Panc1 (cell line): Measurements from ENCODE around the gene HDGFL2.

ENCODE experiments used
- POLR2AphosphoS5 ChIP-seq: IDR thresholded peaks from 2 replicates; pipeline ENCODE4 v1.6.1; 2012; ENCODE audit warnings: mild to moderate bottlenecking, low read depth, low read length, moderate library complexity
- REST ChIP-seq, 2 experiments: IDR thresholded peaks; 2 replicates each; pipeline ENCODE4 v1.6.1; 2011 to 2012; ENCODE audit warnings: low read depth in 2 of 2, control low read depth in 1 of 2, low read length in 1 of 2, mild to moderate bottlenecking in 1 of 2, moderate library complexity in 1 of 2; ENCODE audit not compliant: insufficient read depth in 1 of 2
- SIN3A ChIP-seq: IDR thresholded peaks from 2 replicates; pipeline ENCODE4 v1.6.1; 2012; ENCODE audit warnings: low read depth, mild to moderate bottlenecking, low read length, moderate library complexity, borderline replicate concordance; ENCODE audit not compliant: insufficient read depth
- TF ChIP-seq, protein P1 (sequence below): fragments of 450-650 bp; IDR thresholded peaks from 2 replicates; pipeline ENCODE4 v1.5.1; 2017; ENCODE audit warnings: mild to moderate bottlenecking

DNA sequence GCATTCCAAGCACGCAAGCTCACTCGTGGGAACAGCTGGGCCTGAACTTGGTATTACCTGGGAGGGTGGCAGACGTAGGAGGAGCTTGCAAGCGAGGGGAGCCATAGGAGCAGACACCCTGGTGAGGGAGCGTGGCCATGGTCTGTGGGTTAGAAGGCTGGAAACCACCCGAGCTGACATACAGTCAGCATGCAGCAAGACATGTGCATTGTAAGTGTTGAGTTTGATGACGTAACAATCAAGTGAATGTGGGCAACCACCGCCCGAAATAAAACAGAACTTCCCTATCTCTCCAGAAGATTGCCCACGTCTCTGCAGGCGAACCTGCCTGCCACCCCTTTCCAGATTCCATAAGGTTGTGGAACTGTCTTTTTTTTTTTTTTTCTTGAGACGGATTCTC, 41.3 kb upstream of the HDGFL2 start:
- TF ChIP-seq, protein P1, sequence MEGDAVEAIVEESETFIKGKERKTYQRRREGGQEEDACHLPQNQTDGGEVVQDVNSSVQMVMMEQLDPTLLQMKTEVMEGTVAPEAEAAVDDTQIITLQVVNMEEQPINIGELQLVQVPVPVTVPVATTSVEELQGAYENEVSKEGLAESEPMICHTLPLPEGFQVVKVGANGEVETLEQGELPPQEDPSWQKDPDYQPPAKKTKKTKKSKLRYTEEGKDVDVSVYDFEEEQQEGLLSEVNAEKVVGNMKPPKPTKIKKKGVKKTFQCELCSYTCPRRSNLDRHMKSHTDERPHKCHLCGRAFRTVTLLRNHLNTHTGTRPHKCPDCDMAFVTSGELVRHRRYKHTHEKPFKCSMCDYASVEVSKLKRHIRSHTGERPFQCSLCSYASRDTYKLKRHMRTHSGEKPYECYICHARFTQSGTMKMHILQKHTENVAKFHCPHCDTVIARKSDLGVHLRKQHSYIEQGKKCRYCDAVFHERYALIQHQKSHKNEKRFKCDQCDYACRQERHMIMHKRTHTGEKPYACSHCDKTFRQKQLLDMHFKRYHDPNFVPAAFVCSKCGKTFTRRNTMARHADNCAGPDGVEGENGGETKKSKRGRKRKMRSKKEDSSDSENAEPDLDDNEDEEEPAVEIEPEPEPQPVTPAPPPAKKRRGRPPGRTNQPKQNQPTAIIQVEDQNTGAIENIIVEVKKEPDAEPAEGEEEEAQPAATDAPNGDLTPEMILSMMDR, result no peak
- TF ChIP-seq REST (IDR thresholded peaks at IDR 0.05; ENCODE audit: insufficient read depth in 1 of 2, low read depth in 2 of 2, low read length in 1 of 2) (no peak), POLR2AphosphoS5 (no peak), SIN3A (no peak)
